AG04450 (cell line): ENCODE measurements around the gene ITIH2. TPM values are rescaled to one million over a fixed set of nuclear protein-coding genes. Genes with fewer than 3 reads are reported as not detected.
"Not testable (repeated sequence)": the region's sequence is repeated elsewhere in the genome, so short reads cannot be mapped to it uniquely, and the experiment has no call there.

ENCODE experiments used
- CTCF ChIA-PET: fragments of 300-600, 350-600 bp; formaldehyde crosslinking; extraction: SDS; loops from one replicate; lab custom pipeline; 2022; ENCODE audit warnings: antibody characterized with exemption, inconsistent platforms; lab: Charles Lee
- POLR2A ChIA-PET: fragments of 350-600 bp; formaldehyde crosslinking; extraction: SDS; loops from one replicate; lab custom pipeline; 2021; ENCODE audit warnings: antibody characterized with exemption, inconsistent platforms; lab: Yijun Ruan, JAX
- DNase-seq: peaks from one replicate; pipeline ENCODE4 v3.0.0-alpha.2; 2011; ENCODE audit warnings: low read depth, low spot score
- H3K27ac ChIP-seq: one replicate; pipeline ENCODE4 v1.5.1; 2012; ENCODE audit warnings: low read depth, low read length, control low read depth
- H3K27me3 ChIP-seq: one replicate; pipeline ENCODE4 v1.6.0; 2012; ENCODE audit warnings: low read length; ENCODE audit not compliant: control insufficient read depth, insufficient read depth
- H3K4me3 ChIP-seq: 2 replicates; pipeline ENCODE4 v1.5.1; 2011; ENCODE audit warnings: mild to moderate bottlenecking, low read depth, low read length, control low read depth
- H3K9me3 ChIP-seq: 2 replicates; pipeline ENCODE4 v1.5.1; 2012; ENCODE audit warnings: low read length; ENCODE audit not compliant: control insufficient read depth, insufficient read depth
- polyA plus RNA-seq: library from polyadenylated mRNA; depleted of rRNA; stranded (reverse); fragments of >200 nt; gene quantifications from 2 replicates; pipeline ENCODE4 v1.2.3, GENCODE V29; 2011
- TF ChIP-seq, protein P1 (sequence below): IDR thresholded peaks from 2 replicates; pipeline ENCODE4 v1.5.1; 2011; ENCODE audit warnings: low read depth, low read length, control low read depth, inconsistent platforms

Gene ITIH2
- polyA plus RNA-seq, 1 experiment: not detected

DNA sequence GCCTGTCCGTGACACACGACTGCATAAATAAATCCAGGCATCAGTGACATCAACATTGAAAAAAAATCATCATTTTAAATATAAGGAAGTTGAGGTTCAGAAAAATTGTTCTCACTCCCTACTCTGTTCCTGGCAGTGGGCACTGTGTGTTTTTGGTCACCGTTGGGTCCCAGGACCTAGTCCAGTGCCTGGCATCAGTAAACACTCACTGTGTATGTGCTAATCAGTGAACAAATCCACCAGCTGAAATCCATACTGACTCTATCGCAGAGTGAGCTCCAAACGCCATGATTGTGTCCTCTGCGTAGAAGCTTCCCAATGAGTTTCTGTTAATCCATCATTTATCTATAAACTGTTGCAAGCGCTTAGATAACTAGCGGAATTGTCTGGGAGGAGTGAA is 41.2 kb downstream of the ITIH2 start:
- CTCF ChIA-PET: no interaction called here
- POLR2A ChIA-PET: no interaction called here

GRCh38 chr10:7748637-7749036 is 45.5 kb downstream of the ITIH2 start:
- CTCF ChIA-PET, H3K27ac ChIP-seq, H3K9me3 ChIP-seq, H3K4me3 ChIP-seq, DNase-seq, POLR2A ChIA-PET, H3K27me3 ChIP-seq: not testable (repeated sequence)

More for the DNA sequence above, 41.2 kb downstream of the ITIH2 start:
- Histone ChIP-seq H3K9me3 (no peaks in the 10 kb centered on the region), H3K27ac (no peak overlapping the region), H3K4me3 (no peak overlapping the region), H3K27me3 (no peaks in the 10 kb centered on the region)
- TF ChIP-seq, protein P1, sequence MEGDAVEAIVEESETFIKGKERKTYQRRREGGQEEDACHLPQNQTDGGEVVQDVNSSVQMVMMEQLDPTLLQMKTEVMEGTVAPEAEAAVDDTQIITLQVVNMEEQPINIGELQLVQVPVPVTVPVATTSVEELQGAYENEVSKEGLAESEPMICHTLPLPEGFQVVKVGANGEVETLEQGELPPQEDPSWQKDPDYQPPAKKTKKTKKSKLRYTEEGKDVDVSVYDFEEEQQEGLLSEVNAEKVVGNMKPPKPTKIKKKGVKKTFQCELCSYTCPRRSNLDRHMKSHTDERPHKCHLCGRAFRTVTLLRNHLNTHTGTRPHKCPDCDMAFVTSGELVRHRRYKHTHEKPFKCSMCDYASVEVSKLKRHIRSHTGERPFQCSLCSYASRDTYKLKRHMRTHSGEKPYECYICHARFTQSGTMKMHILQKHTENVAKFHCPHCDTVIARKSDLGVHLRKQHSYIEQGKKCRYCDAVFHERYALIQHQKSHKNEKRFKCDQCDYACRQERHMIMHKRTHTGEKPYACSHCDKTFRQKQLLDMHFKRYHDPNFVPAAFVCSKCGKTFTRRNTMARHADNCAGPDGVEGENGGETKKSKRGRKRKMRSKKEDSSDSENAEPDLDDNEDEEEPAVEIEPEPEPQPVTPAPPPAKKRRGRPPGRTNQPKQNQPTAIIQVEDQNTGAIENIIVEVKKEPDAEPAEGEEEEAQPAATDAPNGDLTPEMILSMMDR: no peak
- no peak for DNase-seq

- DNase-seq: no peak
- Histone ChIP-seq H3K4me3 (no peak overlapping the region), H3K27ac (no peak overlapping the region), H3K27me3 (no peaks in the 10 kb centered on the region), H3K9me3 (no peaks in the 10 kb centered on the region)
- TF ChIP-seq, protein P1: no peak
- ChIA-PET CTCF (interaction anchor here (0.7 kb wide), 1 partner anchor 42 kb away, joined by 3 read pairs; no protein-coding TSS in a partner anchor), POLR2A (interaction anchor here (0.9 kb wide), 1 partner anchor 38 kb away, joined by 4 read pairs; the partner anchor contains the start of genes ATP5F1C and KIN)
Measured at GRCh38 chr10:7750222-7750621, 47.1 kb downstream of the ITIH2 start.

DNA sequence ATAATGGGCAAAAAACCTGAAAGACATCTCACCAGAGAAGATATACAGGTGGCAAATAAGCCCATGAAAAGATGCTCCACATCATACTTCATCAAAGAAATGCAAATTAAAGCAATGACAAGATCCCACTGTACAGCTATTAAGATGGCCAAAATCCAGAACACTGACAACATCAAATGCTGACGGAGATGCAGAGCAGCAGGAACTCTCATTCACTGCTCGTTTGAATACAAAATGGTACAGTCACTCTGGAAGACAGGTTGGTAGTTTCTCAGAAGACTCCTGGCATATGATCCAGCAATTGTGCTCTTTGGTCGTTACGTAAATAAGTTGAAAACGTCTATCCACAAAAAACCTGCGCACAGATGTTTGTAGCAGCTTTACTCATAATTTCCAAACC is 49.1 kb downstream of the ITIH2 start:
- no peak overlapping the region for H3K4me3 ChIP-seq
- TF ChIP-seq, protein P1: no peak
- ChIA-PET CTCF (no interaction called here), POLR2A (no interaction called here)
- DNase-seq: no peak
- no peaks in the 10 kb centered on the region for H3K9me3 ChIP-seq
- H3K27ac ChIP-seq: no peak overlapping the region
- H3K27me3 ChIP-seq: no peaks in the 10 kb centered on the region

- CTCF ChIA-PET: interaction anchor here (1.2 kb wide), 1 partner anchor 229 kb away, joined by 3 read pairs; no protein-coding TSS in a partner anchor
Measured at GRCh38 chr10:7755103-7755502, 52.0 kb downstream of the ITIH2 start.

More at GRCh38 chr10:7755103-7755502, 52.0 kb downstream of the ITIH2 start:
- Histone ChIP-seq H3K27ac (no peak overlapping the region), H3K4me3 (no peak overlapping the region), H3K9me3 (no peaks in the 10 kb centered on the region), H3K27me3 (no peaks in the 10 kb centered on the region)
- TF ChIP-seq, protein P1: no peak
- no peak for DNase-seq
- POLR2A ChIA-PET: no interaction called here
